HG03342 (cell line): ENCODE results near the gene CRABP1.

Source experiments
- ATAC-seq: cut with Tn5 transposase; IDR thresholded peaks from one replicate; pipeline ENCODE4 v1.9.1; 2021; ENCODE audit warnings: mild to moderate bottlenecking, moderate library complexity; ENCODE audit not compliant: unreplicated experiment

Gene CRABP1

DNA sequence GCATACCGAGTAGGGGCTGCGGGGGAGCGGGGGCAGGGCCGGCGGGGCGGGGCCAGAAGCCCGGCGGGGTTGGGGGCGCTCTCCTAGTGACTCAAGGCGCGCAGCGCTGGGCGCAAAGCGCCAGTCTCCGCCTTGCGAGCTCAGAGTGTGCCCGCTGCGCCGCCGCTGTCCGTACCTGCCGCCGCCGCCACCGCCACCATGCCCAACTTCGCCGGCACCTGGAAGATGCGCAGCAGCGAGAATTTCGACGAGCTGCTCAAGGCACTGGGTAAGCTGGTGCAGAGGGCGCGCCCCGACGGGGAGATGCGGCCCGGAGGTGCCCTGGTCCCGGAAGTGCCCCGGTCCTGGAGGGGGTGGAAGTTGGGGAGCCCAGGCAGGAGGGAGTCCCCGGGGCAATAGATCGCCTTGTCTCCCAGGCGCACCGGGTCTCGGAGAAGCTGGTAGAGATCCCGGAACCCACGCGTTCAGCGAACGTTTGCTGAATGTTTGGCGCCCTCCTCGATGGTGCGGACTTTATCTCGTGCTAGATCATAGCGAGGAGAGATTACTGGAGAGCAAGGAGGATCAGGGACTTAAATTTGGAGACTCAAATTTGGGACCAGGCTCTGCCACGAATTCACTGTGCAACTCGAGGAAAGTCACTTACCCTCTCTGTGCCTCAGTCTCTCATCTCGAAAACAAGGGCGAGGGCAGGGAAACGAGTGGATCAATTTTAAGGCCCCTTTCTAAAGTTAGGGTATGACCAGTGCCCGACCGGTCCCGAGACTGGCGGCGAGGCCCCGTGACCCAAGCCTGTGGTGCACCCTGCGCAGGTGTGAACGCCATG lies at the start of gene CRABP1:
Gene CRABP1, plus strand, starts transcription at position 123 of the 826 bp plus-strand sequence. Its CDS starts 76 bp downstream, at position 199.
- no peak for ATAC-seq

DNA sequence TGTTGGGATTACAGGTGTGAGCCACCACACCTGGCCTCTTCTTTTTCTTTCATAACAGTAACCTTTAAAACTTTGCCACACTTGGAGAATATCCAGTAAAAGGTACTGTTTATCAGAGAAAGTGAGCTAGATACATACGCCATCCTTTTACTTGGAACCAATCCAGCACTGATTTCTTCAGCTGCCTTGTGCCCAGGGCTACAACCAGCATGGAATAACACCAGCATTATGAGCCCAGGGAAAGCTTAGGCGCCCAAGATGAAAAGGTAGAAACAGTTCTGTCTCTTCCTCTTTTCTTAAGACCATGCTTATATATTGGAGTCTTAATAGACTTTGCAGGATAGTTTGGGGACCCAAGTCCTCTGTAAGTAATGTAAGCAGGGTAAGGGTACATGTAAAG lies 49.1 kb upstream of the CRABP1 start:
- ATAC-seq, result no peak

DNA sequence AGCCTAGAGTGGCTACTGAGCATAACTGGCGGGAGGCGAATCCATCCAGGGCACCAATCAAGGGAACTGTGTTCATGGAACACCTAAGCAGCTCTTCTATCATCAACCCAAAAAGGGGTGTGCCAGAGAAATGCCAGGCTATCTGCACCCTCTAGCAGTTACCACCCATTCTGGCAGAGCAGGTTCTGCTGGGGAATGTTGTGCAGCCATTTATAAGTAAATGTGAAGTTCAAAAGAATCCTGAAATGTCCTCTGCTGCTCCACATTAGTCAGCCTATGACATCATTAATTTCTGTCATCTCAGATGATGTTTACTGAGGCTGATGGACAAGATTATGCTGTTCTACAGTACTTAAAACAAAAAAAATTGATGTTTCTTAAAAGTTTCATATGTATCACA lies 48.5 kb upstream of the CRABP1 start:
- no peak for ATAC-seq

DNA sequence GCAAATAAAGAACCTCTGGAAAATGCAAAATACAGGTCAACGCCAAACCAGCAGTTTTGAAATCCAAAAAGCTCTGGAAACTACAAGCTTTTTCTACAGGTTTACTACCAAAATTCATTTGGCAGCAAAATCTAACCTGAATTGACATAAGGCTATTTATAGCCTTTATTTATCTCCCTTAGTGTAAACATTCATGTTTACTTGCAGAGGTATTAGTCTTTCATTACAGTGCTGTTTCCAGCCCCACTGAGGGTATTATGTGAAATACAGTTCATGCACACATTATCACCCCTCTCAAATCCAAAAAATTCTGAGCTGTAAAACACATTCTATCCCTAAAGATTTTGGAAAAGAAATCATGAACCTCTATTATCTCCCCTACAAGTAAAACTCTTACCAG lies 47.9 kb upstream of the CRABP1 start:
- no peak for ATAC-seq

DNA sequence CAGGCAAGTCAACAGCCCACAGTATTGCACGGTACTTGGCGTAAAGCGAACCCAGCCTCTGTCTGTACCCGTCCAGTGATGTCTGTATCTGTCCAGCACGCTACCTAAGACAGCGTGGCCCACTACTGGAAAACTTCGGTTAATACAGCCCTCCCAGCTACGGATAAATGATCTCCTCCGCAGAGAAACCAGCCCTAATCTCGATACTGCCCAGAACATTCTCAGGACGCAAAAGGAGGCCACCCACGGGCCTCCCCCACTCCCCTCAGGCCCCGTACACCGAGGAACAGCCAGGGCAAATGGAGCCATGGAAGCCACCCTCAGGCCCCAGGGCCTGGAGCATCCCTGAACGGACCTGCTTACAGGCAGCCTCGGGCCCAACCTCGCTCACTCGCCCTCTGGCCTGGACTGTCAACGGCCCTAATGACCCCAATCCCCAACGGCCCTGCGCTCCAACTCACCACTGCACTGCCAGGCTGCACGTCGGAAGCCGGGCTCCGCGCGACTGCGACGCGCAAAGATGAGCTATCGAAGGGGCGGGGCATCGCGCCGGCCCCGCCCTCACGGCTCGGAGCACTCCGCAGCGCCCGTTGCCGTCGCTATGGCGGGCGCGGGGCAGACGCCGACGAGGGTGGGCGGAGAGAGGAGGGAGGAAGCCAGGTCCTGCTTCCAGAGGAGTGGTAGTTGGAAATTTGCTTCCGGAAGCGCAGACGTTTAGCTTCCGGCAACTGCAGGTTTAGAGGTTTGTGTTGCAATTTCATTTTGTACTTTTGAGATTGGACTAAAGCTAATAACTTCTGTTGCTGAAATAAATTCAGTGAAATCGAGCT lies 40.8 kb upstream of the CRABP1 start, which contains the start of gene SKIC8:
Gene SKIC8, minus strand, starts transcription at position 509 of the 830 bp plus-strand sequence. CDS start 3,923 bp downstream, outside the sequence.
- ATAC-seq, result peak; percentile 80

GRCh38 chr15:78301326-78301725 lies 38.8 kb upstream of the CRABP1 start:
- no peak for ATAC-seq

DNA sequence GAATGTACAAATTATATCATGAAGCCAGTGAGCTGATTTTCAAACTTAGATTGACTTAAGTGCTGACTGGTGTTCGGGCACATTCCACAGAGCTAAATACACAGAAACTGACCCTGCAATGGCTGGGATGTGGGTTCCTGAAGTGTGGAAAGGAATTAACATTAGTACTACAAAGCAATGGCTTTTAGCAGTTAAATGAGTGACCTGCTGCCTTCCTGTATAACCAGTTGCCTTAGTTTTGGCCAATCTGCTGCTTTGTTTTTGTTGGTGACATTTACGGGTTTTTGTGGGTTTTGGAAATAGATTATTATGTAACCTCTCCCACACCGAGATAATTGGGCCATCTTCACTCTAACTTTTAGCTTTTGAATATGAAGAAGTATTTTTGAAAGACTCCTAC lies 38.3 kb upstream of the CRABP1 start:
- no peak for ATAC-seq

GRCh38 chr15:78302579-78303312 lies 37.4 kb upstream of the CRABP1 start:
- ATAC-seq, result no peak

- no peak for ATAC-seq
Measured at GRCh38 chr15:78304216-78305066, 35.7 kb upstream of the CRABP1 start.

DNA sequence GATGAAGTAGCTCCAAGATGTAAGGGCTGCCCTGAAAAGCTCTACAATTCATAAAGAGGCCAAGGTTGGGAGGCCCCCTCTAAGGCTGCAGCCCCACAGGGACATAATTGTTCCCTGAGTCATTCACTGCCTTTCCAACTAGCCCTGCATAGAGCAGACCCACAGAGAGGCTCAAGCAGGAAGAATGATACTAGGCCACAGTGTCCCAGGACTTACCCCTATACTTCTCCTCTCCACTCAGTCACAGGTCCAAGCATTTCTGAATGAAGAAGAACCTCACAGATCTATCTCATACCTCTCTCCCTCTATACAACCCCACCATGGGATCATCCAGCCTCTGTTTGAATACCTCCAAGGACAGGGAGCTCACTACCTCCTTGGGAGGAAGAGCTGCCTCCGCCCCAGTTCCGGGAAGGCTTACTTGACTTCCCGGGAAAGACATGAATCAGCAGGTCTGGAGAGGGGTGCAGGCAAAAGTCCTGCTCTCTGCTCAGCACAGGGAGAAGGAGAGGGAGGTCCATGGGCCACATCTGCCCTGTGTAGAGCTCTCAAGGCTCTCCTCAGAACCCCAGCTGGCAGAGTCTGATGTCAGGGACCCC lies 33.9 kb upstream of the CRABP1 start:
- ATAC-seq, result no peak

DNA sequence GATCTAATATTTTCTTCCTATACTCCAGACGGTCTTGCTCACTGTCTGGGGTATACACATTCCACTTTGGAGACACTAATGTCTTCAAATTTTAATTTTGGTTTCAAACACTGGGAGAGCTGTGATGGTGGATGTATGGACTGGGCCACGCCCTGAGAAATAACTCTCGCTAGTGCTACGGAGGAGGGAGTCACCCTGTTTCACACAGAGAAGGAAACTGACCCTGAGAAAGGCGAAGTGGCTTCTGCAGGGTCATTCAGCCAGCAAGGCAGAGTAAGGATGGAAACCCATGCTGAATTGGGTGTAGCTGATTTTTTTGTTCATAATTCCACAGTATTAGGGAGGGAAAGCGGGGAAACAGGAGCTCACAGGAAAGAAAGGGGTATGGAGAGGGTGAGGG lies 32.2 kb upstream of the CRABP1 start:
- ATAC-seq, result no peak

GRCh38 chr15:78308422-78309032 lies 31.6 kb upstream of the CRABP1 start:
- ATAC-seq, result no peak

DNA sequence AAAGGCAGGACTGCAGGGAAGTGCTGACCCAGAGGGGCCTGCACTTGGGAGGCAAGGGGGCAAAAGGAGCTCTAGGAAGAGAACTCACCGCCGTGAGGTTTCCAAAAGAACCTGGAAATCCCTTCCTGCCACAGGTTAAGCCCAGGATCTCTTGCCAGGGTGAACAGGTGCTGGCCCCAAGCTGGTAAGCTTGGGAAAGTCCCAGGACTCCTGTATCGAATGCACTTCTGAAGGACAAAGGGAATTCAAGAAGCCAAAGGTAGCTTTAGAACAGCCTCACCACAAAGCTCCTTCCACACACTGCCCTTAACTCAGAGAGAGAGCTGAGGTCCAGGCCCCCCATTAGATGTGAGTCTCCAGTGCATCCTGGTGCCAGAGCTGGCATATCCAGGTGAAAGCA lies 28.9 kb upstream of the CRABP1 start:
- ATAC-seq, result no peak

GRCh38 chr15:78312536-78312935 lies 27.6 kb upstream of the CRABP1 start:
- no peak for ATAC-seq

GRCh38 chr15:78312957-78313356 lies 27.2 kb upstream of the CRABP1 start:
- no peak for ATAC-seq

- no peak for ATAC-seq
Measured at GRCh38 chr15:78313383-78313782, 26.8 kb upstream of the CRABP1 start.

- no peak for ATAC-seq
Measured at GRCh38 chr15:78314181-78314581, 26.0 kb upstream of the CRABP1 start.

DNA sequence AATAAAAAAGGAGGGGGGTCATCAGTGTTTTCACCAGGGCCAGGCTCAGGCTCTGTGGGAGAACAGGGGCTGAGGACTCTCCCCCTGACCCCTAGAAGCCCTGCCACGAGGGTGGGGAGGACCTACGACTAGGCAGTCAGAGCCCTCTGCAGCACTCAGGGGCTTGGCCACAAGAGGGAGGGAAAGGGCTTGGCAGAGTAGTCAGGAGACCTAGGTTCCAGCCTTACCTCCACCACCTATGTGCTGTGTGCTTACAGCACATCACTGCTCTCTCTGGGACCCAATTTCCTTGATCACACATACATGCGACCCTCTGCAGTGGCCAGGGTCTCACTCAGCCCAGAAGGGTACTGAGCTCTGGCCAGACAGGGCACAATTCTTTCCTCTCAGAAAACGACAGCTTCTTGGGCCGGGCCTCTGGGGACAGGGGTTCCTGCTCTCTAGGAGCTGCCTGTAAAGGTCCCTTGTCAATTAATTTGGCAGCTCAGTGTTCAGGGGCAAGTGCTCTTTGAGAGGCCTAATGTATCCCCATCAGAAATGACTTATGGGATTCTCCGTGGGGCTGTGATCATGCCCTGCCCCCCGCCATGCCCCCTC lies 24.4 kb upstream of the CRABP1 start:
- no peak for ATAC-seq
